HEK293 (cell line): ENCODE data around the gene PRR15L.

ENCODE experiments used
- CTCF ChIP-seq: fragments of 450-650 bp; formaldehyde crosslinking; IDR thresholded peaks from 2 replicates; pipeline ENCODE4 v1.5.1; 2016; ENCODE audit warnings: missing biosample characterization, missing genetic modification characterization
- GLIS2 ChIP-seq: fragments of 450-650 bp; formaldehyde crosslinking; IDR thresholded peaks from 2 replicates; pipeline ENCODE4 v1.5.1; 2016; ENCODE audit warnings: missing biosample characterization, missing genetic modification characterization
- SETDB1 ChIP-seq: IDR thresholded peaks from one replicate; pipeline ENCODE4 v1.6.1; 2017; ENCODE audit warnings: mild to moderate bottlenecking, low read length, moderate library complexity, mixed read lengths; ENCODE audit not compliant: insufficient read length
- ZBTB26 ChIP-seq: fragments of 450-650 bp; formaldehyde crosslinking; optimal IDR thresholded peaks from 2 replicates; pipeline ENCODE3; 2016; ENCODE audit warnings: missing biosample characterization, mild to moderate bottlenecking, missing genetic modification characterization
- ZEB2 ChIP-seq: fragments of 450-650 bp; formaldehyde crosslinking; IDR thresholded peaks from 2 replicates; pipeline ENCODE4 v1.5.1; 2016; ENCODE audit warnings: missing biosample characterization, missing genetic modification characterization
- ZNF146 ChIP-seq: fragments of 450-650 bp; formaldehyde crosslinking; IDR thresholded peaks from 2 replicates; pipeline ENCODE4 v1.5.1; 2016; ENCODE audit warnings: missing biosample characterization, missing genetic modification characterization
- ZNF23 ChIP-seq: fragments of 450-650 bp; formaldehyde crosslinking; IDR thresholded peaks from 2 replicates; pipeline ENCODE4 v1.5.1; 2016; ENCODE audit warnings: missing biosample characterization, missing genetic modification characterization, borderline replicate concordance
- ZNF404 ChIP-seq: fragments of 450-650 bp; formaldehyde crosslinking; IDR thresholded peaks from 2 replicates; pipeline ENCODE4 v1.5.1; 2017; ENCODE audit warnings: missing biosample characterization, missing genetic modification characterization
- ZNF549 ChIP-seq: fragments of 450-650 bp; IDR thresholded peaks from 2 replicates; pipeline ENCODE4 v1.5.1; 2018; ENCODE audit warnings: missing biosample characterization, missing genetic modification characterization, mild to moderate bottlenecking, inconsistent platforms, moderate library complexity
- ZNF560 ChIP-seq: fragments of 450-650 bp; formaldehyde crosslinking; IDR thresholded peaks from 2 replicates; pipeline ENCODE4 v1.5.1; 2017; ENCODE audit warnings: missing biosample characterization, missing genetic modification characterization, borderline replicate concordance
- ZNF785 ChIP-seq: fragments of 450-650 bp; formaldehyde crosslinking; IDR thresholded peaks from 2 replicates; pipeline ENCODE4 v1.5.1; 2016; ENCODE audit warnings: missing biosample characterization, missing genetic modification characterization

GRCh38 chr17:47937941-47938340 lies 19.7 kb downstream of the PRR15L start:
- no peak for TF ChIP-seq SETDB1
- no peak for TF ChIP-seq ZNF560 (tag by site-specific recombination)
- no peak for TF ChIP-seq CTCF (tag by site-specific recombination)
- no peak for TF ChIP-seq ZNF146 (tag by site-specific recombination)
- TF ChIP-seq ZBTB26 (tag by site-specific recombination): no peak
- TF ChIP-seq ZNF404 (tag by site-specific recombination): no peak
- no peak for TF ChIP-seq ZNF549 (tag by site-specific recombination)
- no peak for TF ChIP-seq GLIS2 (tag by site-specific recombination)
- no peak for TF ChIP-seq ZNF23
- no peak for TF ChIP-seq ZNF785 (tag by site-specific recombination)
- TF ChIP-seq ZEB2 (tag by site-specific recombination): no peak
